SU-DHL-6 (cell line): ENCODE data around the gene P2RY6.

ENCODE experiments used
- H2AFZ ChIP-seq: fragments of 200-600 bp; sonication (generic); 2 replicates; pipeline ENCODE4 v1.6.1; 2014; ENCODE audit warnings: low read depth, mild to moderate bottlenecking, moderate library complexity, mixed read lengths, antibody characterized with exemption, low read length; ENCODE audit not compliant: severe bottlenecking
- H3F3A ChIP-seq: fragments of 200-600 bp; shearing (Covaris generic); 2 replicates; pipeline ENCODE4 v1.6.0; 2016; ENCODE audit warnings: antibody characterized with exemption, mild to moderate bottlenecking; ENCODE audit not compliant: insufficient read depth
- H3K27ac ChIP-seq: fragments of 200-600 bp; sonication (generic); 2 replicates; pipeline ENCODE4 v1.5.1; 2016; ENCODE audit warnings: low read depth, mild to moderate bottlenecking, low read length, moderate library complexity, mixed read lengths
- H3K27me3 ChIP-seq: fragments of 200-600 bp; sonication (generic), shearing (Covaris generic); 2 replicates; pipeline ENCODE4 v1.6.0; 2014; ENCODE audit warnings: mild to moderate bottlenecking, low read length
- H3K36me3 ChIP-seq: fragments of 200-600 bp; sonication (generic); 2 replicates; pipeline ENCODE4 v1.6.1; 2014; ENCODE audit warnings: mild to moderate bottlenecking, low read length, mixed read lengths
- H3K4me2 ChIP-seq: fragments of 300-600, 200-600 bp; shearing (Covaris generic), sonication (generic); 2 replicates; pipeline ENCODE4 v1.6.0; 2014; ENCODE audit warnings: low read length, low read depth, mild to moderate bottlenecking; ENCODE audit not compliant: poor library complexity, severe bottlenecking
- H3K4me3 ChIP-seq: fragments of 200-600 bp; sonication (generic); 2 replicates; pipeline ENCODE4 v1.5.1; 2014; ENCODE audit warnings: antibody characterized with exemption, low read length, mild to moderate bottlenecking, mixed read lengths; ENCODE audit not compliant: insufficient read depth, poor library complexity, severe bottlenecking
- H3K79me2 ChIP-seq: fragments of 200-600 bp; sonication (generic); 2 replicates; pipeline ENCODE4 v1.6.1; 2014; ENCODE audit warnings: mild to moderate bottlenecking, low read length, moderate library complexity; ENCODE audit not compliant: insufficient read depth
- H3K9ac ChIP-seq: fragments of 200-600 bp; sonication (generic); 2 replicates; pipeline ENCODE4 v1.7.0; 2014; ENCODE audit warnings: mild to moderate bottlenecking, low read length
- H3K9me2 ChIP-seq: fragments of 200-600 bp; sonication (generic); replicated peaks from 2 replicates; pipeline ENCODE4 v1.6.1; 2014; ENCODE audit warnings: low read length; ENCODE audit not compliant: insufficient read depth
- H3K9me3 ChIP-seq: fragments of 200-600 bp; sonication (generic); 2 replicates; pipeline ENCODE4 v1.6.1; 2014; ENCODE audit warnings: low read length, mixed read lengths; ENCODE audit not compliant: insufficient read depth
- H4K20me1 ChIP-seq: fragments of 200-600 bp; sonication (generic); 2 replicates; pipeline ENCODE4 v1.6.1; 2014; ENCODE audit warnings: low read depth, mild to moderate bottlenecking, antibody characterized with exemption, low read length, moderate library complexity, mixed read lengths
- EZH2phosphoT487 ChIP-seq: fragments of 200-600 bp; sonication (generic), shearing (Covaris generic); conservative IDR thresholded peaks from 2 replicates; pipeline ENCODE4 v1.6.1; 2018; ENCODE audit warnings: mild to moderate bottlenecking, antibody characterized with exemption, low read length, moderate library complexity, mixed read lengths
- TF ChIP-seq, protein P1 (sequence below): fragments of 200-600 bp; sonication (generic); IDR thresholded peaks from one replicate; pipeline ENCODE4 v1.5.1; 2017; ENCODE audit warnings: antibody characterized with exemption, mild to moderate bottlenecking, low read length, moderate library complexity; ENCODE audit not compliant: insufficient read depth, poor library complexity, severe bottlenecking

P2RY6 gene

DNA sequence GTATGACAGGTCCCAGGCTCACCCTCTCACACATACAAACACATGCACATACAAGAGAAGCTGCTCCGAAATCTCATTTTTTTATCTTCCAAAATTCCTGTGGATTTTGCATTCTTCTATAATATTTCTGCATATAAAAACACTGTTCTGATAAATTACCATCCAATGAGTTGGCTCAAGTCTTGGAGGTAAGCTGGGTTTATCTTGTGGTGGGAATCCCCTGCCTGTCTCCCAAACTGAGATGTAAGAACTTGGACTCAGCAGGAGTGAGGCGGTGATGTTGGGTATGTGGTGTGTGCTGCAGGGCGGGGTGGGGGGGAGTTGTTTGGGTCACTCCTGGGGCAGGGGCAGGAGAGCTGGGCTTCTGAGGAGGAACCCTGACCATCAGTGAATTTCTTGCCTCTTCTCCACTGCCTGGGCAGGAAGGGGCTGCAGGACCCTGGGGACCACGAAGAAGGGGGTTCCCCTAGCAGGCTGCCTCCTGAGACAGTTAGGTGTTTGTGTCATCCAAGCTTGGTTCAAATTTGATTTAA, 6.8 kb upstream of the P2RY6 start:
- Histone ChIP-seq H3K9ac (no peak overlapping the region), H4K20me1 (no peaks in the 10 kb centered on the region), H3K27me3 (no peaks in the 10 kb centered on the region), H3K79me2 (no peaks in the 10 kb centered on the region), H3F3A (no peaks in the 10 kb centered on the region), H3K9me2 (no peaks in the 10 kb centered on the region), H3K4me3 (no peak overlapping the region), H2AFZ (no peak overlapping the region), H3K9me3 (no peaks in the 10 kb centered on the region), H3K36me3 (no peaks in the 10 kb centered on the region), H3K4me2 (no peak overlapping the region), H3K27ac (no peak overlapping the region)
- TF ChIP-seq, protein P1, sequence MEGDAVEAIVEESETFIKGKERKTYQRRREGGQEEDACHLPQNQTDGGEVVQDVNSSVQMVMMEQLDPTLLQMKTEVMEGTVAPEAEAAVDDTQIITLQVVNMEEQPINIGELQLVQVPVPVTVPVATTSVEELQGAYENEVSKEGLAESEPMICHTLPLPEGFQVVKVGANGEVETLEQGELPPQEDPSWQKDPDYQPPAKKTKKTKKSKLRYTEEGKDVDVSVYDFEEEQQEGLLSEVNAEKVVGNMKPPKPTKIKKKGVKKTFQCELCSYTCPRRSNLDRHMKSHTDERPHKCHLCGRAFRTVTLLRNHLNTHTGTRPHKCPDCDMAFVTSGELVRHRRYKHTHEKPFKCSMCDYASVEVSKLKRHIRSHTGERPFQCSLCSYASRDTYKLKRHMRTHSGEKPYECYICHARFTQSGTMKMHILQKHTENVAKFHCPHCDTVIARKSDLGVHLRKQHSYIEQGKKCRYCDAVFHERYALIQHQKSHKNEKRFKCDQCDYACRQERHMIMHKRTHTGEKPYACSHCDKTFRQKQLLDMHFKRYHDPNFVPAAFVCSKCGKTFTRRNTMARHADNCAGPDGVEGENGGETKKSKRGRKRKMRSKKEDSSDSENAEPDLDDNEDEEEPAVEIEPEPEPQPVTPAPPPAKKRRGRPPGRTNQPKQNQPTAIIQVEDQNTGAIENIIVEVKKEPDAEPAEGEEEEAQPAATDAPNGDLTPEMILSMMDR = no peak
- TF ChIP-seq EZH2phosphoT487 = no peak

DNA sequence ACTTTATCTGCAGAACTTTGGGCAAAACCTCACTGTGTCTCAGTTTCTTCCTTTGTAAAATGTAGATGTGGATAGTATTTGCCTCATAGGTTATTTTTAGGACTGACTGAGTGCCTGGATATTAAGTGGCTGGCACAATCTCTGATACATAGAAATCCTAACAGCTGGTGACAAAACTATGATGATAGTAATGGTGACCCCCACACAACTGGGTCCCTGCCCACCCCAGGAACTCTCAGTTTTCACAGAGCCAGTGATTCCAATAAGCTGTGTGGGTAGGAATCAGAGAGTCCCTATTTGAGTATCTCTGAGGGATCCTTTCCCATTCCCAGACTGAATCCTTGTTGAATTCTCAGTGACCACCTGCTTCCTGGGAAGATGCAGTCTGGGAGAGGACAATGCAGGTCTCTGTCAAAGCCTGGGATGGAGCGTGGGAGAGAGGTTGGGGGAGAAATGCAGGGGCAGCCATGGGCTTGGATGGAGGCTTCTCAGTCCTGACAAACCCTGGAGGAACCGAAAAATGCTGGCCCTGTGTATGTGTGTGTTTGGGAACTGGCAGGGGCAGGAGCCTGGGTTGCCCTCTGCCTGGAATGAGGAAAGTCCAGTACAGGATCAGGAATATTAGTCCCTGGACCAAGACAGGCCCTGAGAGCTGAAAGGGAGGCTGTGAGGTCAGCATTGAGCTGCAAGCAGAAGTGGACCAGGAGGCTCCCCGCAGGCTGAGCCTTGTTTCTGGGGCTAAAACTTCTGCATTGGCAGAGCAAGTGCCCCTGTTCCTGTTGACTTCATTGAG, 6.1 kb upstream of the P2RY6 start:
- H3K9me3 ChIP-seq = no peaks in the 10 kb centered on the region
- H2AFZ ChIP-seq = no peak overlapping the region
- no peaks in the 10 kb centered on the region for H3K79me2 ChIP-seq
- no peaks in the 10 kb centered on the region for H3K9me2 ChIP-seq
- H3K27me3 ChIP-seq = no peaks in the 10 kb centered on the region
- no peak overlapping the region for H3K4me3 ChIP-seq
- H3K27ac ChIP-seq = no peak overlapping the region
- H3F3A ChIP-seq = no peaks in the 10 kb centered on the region
- no peak overlapping the region for H3K9ac ChIP-seq
- H4K20me1 ChIP-seq = no peaks in the 10 kb centered on the region
- no peaks in the 10 kb centered on the region for H3K36me3 ChIP-seq
- TF ChIP-seq EZH2phosphoT487 = no peak
- TF ChIP-seq, protein P1 = no peak
- no peak overlapping the region for H3K4me2 ChIP-seq

DNA sequence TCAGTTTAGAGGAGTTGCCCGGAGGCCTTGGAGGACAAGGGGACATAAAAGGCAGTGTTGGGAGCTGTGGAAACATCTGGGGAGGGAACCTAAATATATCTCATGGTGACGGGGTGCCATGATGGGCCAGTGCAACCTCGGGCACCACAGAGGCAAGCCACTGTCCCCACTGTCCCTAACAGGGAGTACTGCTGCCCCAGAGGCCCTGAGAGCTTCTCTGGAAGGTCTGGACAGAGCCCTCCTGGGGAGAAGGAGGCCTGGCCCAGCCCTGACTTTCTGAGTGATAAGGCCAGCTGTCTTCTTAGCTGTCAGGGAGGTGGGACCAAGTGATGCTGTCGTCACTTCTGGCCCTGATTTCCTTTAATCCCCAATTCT, 5.5 kb upstream of the P2RY6 start:
- no peak overlapping the region for H3K4me2 ChIP-seq
- H3K79me2 ChIP-seq = no peaks in the 10 kb centered on the region
- H4K20me1 ChIP-seq = no peaks in the 10 kb centered on the region
- H3K4me3 ChIP-seq = no peak overlapping the region
- no peaks in the 10 kb centered on the region for H3K9me3 ChIP-seq
- H2AFZ ChIP-seq = no peak overlapping the region
- H3K27ac ChIP-seq = no peak overlapping the region
- no peaks in the 10 kb centered on the region for H3K9me2 ChIP-seq
- no peak overlapping the region for H3K9ac ChIP-seq
- H3K27me3 ChIP-seq = no peaks in the 10 kb centered on the region
- H3K36me3 ChIP-seq = no peaks in the 10 kb centered on the region
- no peak for TF ChIP-seq EZH2phosphoT487
- TF ChIP-seq, protein P1 = no peak
- H3F3A ChIP-seq = no peaks in the 10 kb centered on the region
